NB4 (cell line): ENCODE results near the gene DAPK1.

Source experiments
- POLR2A ChIP-seq: IDR thresholded peaks from 2 replicates; pipeline ENCODE4 v1.6.1; 2011; ENCODE audit warnings: mild to moderate bottlenecking; ENCODE audit not compliant: insufficient read length; ENCODE audit errors: extremely low read depth
- TF ChIP-seq, protein P1 (sequence below): IDR thresholded peaks from one replicate; pipeline ENCODE4 v1.5.1; 2012; ENCODE audit warnings: low read depth, low read length
- TF ChIP-seq, protein P2 (sequence below): IDR thresholded peaks from 2 replicates; pipeline ENCODE4 v1.6.1; 2011; ENCODE audit warnings: low read depth, low read length

DNA sequence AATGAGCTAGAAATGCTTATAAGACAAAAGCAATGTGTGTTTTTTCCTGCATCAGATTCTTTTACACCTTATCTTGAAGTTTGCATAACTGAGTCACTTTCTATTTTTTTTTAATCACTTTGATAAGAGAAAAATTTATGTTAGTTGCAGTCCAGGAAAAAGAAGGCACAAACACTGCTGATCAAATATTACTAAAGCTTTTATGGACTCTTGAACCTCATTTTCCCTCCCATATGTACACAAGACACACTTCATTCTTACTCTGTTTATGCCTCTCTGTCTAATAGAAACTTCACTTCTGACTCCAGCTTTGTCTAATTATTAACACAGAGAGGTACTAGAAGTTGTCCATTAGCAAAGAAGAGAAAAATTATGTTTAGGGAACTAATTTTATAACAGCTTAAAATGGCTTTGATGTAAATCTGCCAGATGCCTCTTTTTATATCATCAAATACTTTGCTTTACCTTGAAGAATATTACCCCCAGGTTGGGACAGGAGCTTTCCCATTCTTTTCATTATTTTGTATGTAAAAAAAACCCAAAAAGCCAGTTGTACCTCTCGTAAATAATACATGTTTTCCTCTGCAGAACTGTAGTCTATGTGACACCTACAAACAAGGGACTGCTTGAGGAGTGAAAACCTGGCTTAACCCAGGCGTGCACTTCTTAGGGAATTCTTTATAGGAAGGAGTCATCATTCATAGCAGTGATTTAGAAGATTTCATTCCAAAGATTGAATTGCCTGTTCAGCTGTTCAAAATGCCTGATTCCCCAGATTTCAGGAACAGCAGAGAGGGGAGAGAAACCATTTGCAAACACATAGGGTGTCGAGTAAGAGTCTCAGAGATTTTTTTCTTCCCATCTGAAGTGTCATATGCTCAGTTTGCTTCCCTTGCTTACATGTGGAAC lies 72.6 kb downstream of the DAPK1 start:
- TF ChIP-seq, protein P1, sequence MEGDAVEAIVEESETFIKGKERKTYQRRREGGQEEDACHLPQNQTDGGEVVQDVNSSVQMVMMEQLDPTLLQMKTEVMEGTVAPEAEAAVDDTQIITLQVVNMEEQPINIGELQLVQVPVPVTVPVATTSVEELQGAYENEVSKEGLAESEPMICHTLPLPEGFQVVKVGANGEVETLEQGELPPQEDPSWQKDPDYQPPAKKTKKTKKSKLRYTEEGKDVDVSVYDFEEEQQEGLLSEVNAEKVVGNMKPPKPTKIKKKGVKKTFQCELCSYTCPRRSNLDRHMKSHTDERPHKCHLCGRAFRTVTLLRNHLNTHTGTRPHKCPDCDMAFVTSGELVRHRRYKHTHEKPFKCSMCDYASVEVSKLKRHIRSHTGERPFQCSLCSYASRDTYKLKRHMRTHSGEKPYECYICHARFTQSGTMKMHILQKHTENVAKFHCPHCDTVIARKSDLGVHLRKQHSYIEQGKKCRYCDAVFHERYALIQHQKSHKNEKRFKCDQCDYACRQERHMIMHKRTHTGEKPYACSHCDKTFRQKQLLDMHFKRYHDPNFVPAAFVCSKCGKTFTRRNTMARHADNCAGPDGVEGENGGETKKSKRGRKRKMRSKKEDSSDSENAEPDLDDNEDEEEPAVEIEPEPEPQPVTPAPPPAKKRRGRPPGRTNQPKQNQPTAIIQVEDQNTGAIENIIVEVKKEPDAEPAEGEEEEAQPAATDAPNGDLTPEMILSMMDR, result no peak
- no peak for TF ChIP-seq POLR2A
- TF ChIP-seq, protein P2, sequence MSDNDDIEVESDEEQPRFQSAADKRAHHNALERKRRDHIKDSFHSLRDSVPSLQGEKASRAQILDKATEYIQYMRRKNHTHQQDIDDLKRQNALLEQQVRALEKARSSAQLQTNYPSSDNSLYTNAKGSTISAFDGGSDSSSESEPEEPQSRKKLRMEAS, result no peak
